Coronary artery (tissue), 2 donors: Measurements from ENCODE around the gene OR4D9.

Source experiments
- DNase-seq: peaks from one replicate; pipeline ENCODE4 v3.0.0-alpha.2; 2017; ENCODE audit warnings: low spot score
- H3K27ac ChIP-seq, 2 donors: fragments of 200-600 bp; sonication (generic); one replicate each; pipeline ENCODE4 v1.5.1; 2016 to 2019
- H3K4me3 ChIP-seq: fragments of 200-600 bp; sonication (generic); 2 replicates; pipeline ENCODE4 v1.5.1; 2016; ENCODE audit warnings: mild to moderate bottlenecking, moderate library complexity
- TF ChIP-seq, protein P1 (sequence below): fragments of 200-600 bp; sonication (generic); IDR thresholded peaks from one replicate; pipeline ENCODE4 v1.5.1; 2019; ENCODE audit warnings: antibody characterized with exemption

Gene OR4D9

DNA sequence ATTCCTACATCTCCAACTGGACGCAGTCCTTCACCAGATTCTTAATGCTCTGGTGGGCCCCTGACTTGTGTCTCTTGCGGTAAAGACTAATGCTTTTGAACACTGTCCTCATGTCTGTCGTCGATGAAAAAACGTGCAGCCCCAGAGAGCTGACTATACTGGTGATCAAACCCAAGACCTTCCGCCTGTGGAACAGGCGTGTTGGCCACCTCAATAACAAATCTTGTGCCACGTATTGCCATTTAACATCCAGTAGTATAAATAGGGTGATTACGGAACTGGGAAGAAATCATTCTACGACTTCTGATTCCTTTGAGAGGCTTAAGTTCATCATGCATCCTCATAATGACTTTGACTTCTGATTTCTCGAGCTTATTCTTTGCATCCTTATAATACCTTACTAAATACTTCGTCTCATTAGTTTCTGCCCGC, 45.6 kb downstream of the OR4D9 start:
- peak overlapping the region; percentile 53 to 68 for H3K27ac ChIP-seq
- TF ChIP-seq, protein P1, sequence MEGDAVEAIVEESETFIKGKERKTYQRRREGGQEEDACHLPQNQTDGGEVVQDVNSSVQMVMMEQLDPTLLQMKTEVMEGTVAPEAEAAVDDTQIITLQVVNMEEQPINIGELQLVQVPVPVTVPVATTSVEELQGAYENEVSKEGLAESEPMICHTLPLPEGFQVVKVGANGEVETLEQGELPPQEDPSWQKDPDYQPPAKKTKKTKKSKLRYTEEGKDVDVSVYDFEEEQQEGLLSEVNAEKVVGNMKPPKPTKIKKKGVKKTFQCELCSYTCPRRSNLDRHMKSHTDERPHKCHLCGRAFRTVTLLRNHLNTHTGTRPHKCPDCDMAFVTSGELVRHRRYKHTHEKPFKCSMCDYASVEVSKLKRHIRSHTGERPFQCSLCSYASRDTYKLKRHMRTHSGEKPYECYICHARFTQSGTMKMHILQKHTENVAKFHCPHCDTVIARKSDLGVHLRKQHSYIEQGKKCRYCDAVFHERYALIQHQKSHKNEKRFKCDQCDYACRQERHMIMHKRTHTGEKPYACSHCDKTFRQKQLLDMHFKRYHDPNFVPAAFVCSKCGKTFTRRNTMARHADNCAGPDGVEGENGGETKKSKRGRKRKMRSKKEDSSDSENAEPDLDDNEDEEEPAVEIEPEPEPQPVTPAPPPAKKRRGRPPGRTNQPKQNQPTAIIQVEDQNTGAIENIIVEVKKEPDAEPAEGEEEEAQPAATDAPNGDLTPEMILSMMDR: no peak
- DNase-seq: no peak
- H3K4me3 ChIP-seq: peak overlapping the region; percentile 62

DNA sequence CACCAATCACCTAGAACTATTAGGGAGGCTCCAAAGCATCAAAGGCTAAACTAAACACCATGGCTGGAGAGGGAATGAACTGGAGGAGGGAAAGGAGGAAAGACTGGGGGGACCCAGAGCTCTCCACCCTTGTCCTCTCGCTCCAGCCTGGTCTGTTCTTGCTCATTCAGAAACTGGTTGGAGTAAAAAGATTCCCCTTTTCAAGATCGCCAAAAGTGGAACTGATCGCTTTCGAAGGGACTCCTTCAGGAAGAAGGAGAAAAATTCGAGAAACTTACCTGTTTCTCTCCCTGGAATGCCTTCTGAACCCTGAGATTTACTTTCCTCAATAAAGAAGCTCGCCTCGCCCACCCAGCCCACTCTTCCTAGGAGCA, 46.9 kb downstream of the OR4D9 start:
- TF ChIP-seq, protein P1: no peak
- no peak overlapping the region for H3K4me3 ChIP-seq
- H3K27ac ChIP-seq: peak overlapping the region in 1 of 2 donors; percentile 14
- no peak for DNase-seq

DNA sequence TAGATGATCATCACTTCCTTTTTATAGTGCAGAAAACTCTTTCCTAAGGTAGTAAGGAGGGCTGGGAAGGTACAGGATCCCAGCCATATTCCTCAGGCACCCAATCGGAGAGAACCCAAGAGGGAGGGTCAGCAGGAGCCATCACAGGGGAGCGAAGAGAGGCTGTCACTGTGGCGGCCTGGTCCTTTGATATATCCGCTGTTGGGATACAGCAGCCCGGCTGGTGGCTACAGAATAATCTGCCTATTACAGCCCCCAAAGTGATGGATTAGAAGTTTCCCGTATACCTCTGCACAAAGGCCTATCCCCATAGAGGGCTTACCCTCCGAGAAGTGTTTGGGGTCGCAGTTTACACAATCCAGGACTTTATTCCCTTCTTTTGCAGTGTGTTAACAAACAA, 48.5 kb downstream of the OR4D9 start:
- H3K27ac ChIP-seq: peak overlapping the region; percentile 93 to 94
- peak overlapping the region; percentile 92 for H3K4me3 ChIP-seq
- TF ChIP-seq, protein P1: no peak
- peak; percentile 59 for DNase-seq

DNA sequence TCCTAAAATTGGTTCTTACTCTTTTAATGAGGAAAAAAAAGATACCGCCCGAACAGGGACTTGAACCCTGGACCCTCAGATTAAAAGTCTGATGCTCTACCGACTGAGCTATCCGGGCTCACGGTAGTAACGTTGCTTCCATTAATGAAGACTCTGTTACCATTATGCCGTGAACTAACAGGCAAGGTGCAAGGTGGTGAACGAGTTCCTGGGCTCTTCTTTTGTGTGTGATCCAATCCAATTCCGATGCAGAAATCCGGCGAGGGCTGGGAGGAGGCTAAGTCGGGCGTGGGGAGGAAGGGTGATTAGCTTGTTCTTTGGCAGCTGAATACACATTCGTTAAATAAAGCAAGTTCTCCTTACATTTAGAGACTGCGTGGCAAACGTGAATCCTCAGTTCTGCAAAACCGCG, 49.0 kb downstream of the OR4D9 start:
- H3K4me3 ChIP-seq: peak overlapping the region; percentile 92
- H3K27ac ChIP-seq: peak overlapping the region; percentile 93 to 94
- DNase-seq: peak; percentile 78
- TF ChIP-seq, protein P1: no peak

DNA sequence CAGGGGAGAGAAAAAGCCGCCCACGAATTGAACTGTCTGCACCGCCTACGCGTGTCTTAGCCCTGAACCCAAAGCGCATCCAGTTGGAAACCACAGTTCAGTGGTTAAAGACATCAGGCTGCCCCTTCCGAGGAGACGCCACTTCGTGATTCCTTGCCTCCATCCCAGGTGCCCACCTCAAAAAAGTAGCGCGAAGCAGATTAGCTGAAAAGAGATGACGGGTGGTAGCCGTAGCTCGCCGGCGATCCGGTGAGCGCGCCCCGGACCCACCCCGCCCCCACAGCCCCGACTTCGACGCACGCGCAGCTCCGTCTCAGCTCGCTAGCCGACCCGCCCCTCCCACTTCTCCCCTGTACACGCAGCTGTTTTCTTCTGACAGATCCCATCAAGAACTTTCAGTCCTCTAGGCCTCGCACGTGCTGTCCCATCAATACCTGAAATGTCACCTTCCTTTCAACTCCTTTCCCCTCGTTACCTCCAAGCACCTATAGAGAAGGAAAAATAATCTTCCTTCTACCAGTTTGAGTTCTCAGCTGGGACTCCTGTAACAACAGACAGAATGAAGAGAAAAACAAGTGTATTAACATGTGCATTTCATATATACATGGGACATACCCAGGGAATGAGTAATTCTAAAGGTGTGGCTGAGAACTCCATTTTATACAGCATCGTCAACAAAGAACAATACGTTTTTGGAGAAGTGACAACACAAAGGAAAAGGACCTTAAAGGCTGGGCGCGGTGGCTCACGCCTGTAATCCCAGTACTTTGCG, 49.5 kb downstream of the OR4D9 start:
- H3K27ac ChIP-seq: peak overlapping the region; percentile 93 to 94
- TF ChIP-seq, protein P1: no peak
- H3K4me3 ChIP-seq: peak overlapping the region; percentile 92
- DNase-seq: peak; percentile 88

DNA sequence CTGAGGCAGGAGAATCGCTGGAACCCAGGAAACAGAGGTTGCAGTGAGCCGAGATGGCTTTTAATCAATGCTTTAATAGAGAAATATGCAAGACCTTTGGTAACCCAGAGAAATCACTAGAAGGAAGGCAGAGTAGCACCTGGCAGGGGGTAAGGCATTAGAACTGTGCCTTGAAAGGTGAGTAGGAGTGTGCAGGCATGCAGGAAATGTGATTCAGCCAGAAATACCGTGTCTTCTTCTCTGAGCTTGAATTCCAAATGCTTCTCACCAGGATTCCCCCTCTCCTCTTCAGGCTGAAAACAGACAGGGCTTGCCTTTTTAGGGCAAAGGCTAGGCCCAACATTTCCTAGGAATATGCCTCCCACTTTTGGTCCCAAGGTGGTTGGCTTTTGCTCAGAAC, 51.0 kb downstream of the OR4D9 start:
- TF ChIP-seq, protein P1: no peak
- no peak for DNase-seq
- H3K4me3 ChIP-seq: no peak overlapping the region
- H3K27ac ChIP-seq: no peak overlapping the region
